Raji (cell line): ENCODE results near the gene NAV1.

Experiments used
- POLR2A ChIP-seq: IDR thresholded peaks from 2 replicates; pipeline ENCODE4 v1.6.1; 2011; ENCODE audit warnings: low read depth, low read length, control low read depth; ENCODE audit not compliant: insufficient read depth

The NAV1 gene, protein sequence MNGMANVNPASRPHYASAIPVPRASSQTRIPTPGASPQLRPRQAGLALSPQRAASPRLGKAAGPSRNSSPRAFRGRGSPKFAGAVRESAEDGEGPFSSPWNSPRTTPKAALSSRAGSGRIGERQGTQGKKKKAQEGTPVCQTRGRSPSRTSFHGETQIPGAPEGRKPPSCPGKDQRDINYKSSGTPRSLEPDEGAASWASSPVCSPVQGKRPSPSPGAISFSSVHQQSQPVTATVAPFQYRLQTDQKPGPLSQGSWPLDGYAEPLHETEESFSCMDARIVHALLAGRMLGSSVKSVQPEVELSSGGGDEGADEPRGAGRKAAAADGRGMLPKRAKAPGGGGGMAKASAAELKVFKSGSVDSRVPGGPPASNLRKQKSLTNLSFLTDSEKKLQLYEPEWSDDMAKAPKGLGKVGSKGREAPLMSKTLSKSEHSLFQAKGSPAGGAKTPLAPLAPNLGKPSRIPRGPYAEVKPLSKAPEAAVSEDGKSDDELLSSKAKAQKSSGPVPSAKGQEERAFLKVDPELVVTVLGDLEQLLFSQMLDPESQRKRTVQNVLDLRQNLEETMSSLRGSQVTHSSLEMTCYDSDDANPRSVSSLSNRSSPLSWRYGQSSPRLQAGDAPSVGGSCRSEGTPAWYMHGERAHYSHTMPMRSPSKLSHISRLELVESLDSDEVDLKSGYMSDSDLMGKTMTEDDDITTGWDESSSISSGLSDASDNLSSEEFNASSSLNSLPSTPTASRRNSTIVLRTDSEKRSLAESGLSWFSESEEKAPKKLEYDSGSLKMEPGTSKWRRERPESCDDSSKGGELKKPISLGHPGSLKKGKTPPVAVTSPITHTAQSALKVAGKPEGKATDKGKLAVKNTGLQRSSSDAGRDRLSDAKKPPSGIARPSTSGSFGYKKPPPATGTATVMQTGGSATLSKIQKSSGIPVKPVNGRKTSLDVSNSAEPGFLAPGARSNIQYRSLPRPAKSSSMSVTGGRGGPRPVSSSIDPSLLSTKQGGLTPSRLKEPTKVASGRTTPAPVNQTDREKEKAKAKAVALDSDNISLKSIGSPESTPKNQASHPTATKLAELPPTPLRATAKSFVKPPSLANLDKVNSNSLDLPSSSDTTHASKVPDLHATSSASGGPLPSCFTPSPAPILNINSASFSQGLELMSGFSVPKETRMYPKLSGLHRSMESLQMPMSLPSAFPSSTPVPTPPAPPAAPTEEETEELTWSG (N-terminal part only)

DNA sequence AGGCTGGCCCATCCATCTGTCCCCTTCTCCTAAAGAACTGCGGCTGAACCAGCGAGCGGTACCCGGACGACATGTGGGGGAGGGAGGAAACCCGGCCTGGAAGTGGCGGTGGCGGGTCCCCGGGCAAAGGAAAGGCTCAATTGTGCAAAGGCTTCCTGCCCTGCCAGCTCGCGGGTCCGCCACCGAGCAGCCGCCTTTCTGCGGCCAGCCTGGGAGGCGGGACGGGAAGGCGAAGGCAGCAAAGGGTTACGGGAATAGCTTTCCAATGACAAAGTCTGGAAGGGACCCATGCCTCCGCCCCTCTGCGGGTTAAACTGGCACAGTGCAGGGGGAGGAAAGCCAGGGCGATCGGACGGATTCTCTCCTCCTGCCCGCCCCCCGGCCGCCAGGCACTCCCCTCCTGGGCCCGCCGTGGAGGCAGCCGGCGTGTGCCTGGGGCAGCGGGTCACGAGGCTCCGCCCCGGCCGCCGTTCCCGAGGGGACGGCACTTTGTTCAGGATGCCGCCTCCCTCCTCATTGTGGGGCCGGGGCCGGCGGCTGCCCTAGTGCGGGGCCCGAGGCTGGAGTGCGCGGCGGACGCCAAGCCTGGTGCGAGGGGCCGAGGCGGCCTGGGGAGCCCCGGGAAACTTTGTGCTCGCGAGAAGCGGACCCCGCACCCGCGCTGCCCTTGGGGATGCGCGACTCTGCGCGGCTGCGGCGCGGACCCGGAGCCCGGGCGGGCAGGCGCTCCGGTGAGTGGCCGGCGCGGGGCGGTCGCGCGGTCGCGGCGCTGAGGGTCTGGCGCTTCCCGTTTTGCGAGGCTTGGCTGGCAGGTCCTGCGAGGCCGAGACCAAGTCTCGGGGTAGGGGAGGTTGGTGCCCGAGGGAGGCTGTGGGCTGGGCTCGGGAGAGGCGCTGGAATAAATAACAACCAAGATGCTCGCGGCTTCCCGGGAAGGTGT, at the start of gene NAV1:
TSS of gene NAV1 (plus strand) at position 516 of the 940 bp plus-strand sequence. CDS start 83,758 bp downstream, outside the sequence.
- TF ChIP-seq POLR2A: no peak

DNA sequence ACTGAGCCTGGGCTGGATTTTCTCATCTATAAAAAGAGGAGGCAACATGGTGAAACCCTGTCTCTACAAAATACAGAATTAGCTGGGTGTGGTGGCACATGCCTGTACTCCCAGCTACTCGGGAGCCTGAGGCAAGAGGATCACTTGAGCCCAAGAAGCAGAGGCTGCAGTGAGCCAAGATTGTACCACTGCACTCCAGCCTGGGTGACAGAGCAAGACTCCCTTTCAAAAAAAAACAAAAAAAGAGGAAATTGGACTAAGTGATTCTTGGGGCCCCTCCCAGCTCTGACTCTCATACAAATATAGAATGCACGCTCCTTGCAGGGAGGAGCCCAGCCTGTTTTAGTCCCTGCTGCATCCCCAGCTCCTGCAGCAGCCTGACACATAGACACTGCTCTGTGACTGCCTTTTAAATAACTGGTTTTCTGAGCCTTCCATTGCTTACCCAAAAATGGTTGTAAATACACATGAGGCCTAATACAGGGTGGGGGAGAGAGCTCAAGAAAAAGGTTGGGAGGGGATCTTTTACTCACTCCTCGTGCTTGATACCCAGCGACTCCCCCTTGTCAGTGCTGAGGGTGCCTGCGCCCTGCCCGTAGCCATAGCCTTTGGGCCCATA, 49.2 kb upstream of the NAV1 start:
- no peak for TF ChIP-seq POLR2A

DNA sequence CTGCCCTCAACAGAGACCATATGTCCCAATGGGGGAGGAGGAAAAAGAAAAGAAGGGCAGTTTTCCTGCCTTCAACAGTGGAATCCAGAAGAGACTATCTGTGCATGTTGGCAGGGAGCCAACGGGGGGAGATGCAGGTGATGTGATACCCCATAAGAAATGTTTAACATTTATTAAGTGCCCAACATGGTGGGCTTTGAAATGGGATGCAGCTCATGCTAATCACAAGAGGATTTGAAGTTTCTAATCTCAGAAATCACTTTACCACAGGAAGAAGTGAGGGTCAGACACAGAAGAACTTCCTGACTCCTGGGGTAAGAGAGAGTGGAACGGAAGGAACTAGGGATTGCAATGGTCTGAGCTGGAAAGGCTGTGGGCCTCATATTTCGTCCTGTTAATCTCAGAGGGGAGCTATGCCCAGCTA, 48.2 kb upstream of the NAV1 start:
- no peak for TF ChIP-seq POLR2A

GRCh38 chr1:201491896-201492511, 46.9 kb upstream of the NAV1 start:
- TF ChIP-seq POLR2A: no peak

- TF ChIP-seq POLR2A: no peak
These were observed 44.9 kb upstream of the NAV1 start for GRCh38 chr1:201493757-201494617.

DNA sequence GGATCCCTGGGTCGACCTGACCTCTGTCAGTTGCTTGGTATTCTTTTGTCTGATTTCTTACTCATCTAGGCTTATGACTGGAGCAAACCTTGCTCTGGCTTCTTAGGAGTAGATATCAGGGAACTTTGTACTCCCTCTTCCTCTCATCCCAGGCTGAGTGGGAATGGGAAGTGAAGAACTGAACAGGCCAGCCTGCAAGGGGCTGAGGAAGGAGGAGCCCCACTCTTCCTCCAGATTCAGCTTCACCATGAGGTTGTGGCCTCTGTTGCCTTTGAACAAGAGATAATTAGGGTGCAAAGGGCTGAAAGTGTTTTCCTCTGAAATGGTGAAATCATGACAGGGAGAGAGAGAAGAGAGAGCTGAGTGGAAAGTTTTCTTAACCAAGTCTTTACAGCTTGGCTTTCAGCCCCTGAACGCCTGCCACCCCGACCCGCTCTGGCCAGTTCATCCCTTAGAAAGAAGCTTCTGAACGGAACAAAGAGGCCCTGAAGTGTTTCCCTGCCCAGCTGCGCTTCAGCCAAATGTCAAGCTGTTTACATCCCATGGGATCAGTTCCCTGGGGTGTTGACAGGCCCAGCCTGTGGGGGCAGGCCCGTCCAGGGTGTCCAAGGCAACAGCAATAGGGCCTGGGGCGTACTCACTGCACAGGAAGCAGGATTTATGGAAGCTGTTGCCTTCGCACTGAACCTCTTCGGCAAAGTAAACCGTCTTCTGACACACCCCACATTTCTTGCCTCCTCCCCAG, 43.2 kb upstream of the NAV1 start:
- TF ChIP-seq POLR2A: no peak

GRCh38 chr1:201496296-201496690, 42.6 kb upstream of the NAV1 start:
- TF ChIP-seq POLR2A: no peak

- TF ChIP-seq POLR2A: no peak
These were observed 40.9 kb upstream of the NAV1 start for GRCh38 chr1:201497935-201498509.

GRCh38 chr1:201498621-201499020, 40.3 kb upstream of the NAV1 start:
- TF ChIP-seq POLR2A: no peak

DNA sequence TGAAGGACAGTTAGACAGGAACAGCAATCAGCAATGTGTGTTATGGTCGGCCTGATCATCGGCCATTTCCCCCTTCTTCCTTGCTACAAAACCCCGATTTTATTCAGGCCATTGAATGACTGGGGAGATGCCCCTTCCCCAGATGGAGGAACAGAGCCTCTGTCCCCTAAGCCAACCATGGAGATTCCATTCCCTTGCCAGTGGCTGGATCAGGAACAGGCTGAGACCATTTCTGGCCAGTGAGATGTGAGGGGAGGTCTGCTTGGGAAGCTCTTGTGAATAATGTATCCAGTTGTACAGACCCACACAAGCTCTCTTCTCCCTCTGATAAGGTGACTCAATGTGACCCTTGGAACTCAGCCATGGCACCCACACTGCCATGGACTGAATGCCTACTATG, 39.7 kb upstream of the NAV1 start:
- no peak for TF ChIP-seq POLR2A
